Loucy (cell line): ENCODE results near the gene RPUSD3.
"Not testable (repeated sequence)": the region's sequence is repeated elsewhere in the genome, so short reads cannot be mapped to it uniquely, and the experiment has no call there.

Source experiments
- H2AFZ ChIP-seq: fragments of 200-600 bp; sonication (generic); 2 replicates; pipeline ENCODE4 v1.6.0; 2016; ENCODE audit warnings: antibody characterized with exemption, mild to moderate bottlenecking, low read length, moderate library complexity
- H3F3A ChIP-seq: fragments of 200-600 bp; 2 replicates; pipeline ENCODE4 v1.6.0; 2016; ENCODE audit warnings: antibody characterized with exemption, low read depth, mild to moderate bottlenecking
- H3K27me3 ChIP-seq: fragments of 200-600 bp; sonication (generic); 2 replicates; pipeline ENCODE4 v1.6.1; 2014; ENCODE audit warnings: low read length, mild to moderate bottlenecking; ENCODE audit not compliant: insufficient read depth, poor library complexity, severe bottlenecking
- H3K36me3 ChIP-seq: fragments of 200-600 bp; sonication (generic); 2 replicates; pipeline ENCODE4 v1.6.1; 2016; ENCODE audit warnings: low read length; ENCODE audit not compliant: insufficient read depth
- H3K4me1 ChIP-seq: fragments of 200-600 bp; sonication (generic); 2 replicates; pipeline ENCODE4 v1.5.1; 2014; ENCODE audit warnings: low read length, mild to moderate bottlenecking; ENCODE audit not compliant: insufficient read depth, poor library complexity, severe bottlenecking
- H3K4me2 ChIP-seq: fragments of 200-600 bp; sonication (generic); 2 replicates; pipeline ENCODE4 v1.6.0; 2014; ENCODE audit warnings: antibody characterized with exemption, low read length, low read depth, mild to moderate bottlenecking; ENCODE audit not compliant: poor library complexity, severe bottlenecking
- H3K4me3 ChIP-seq: fragments of 200-600 bp; sonication (generic); 2 replicates; pipeline ENCODE4 v1.5.1; 2014; ENCODE audit warnings: low read length, mild to moderate bottlenecking, mixed read lengths; ENCODE audit not compliant: poor library complexity, severe bottlenecking
- H3K79me2 ChIP-seq: fragments of 200-600 bp; sonication (generic); 2 replicates; pipeline ENCODE4 v1.6.1; 2014; ENCODE audit warnings: low read length; ENCODE audit not compliant: insufficient read depth
- H3K9ac ChIP-seq: fragments of 200-600 bp; sonication (generic); 2 replicates; pipeline ENCODE4 v1.6.0; 2014; ENCODE audit warnings: mild to moderate bottlenecking, low read depth, low read length, moderate library complexity; ENCODE audit not compliant: poor library complexity, severe bottlenecking
- H3K9me2 ChIP-seq: fragments of 200-600 bp; sonication (generic); replicated peaks from 2 replicates; pipeline ENCODE4 v1.6.1; 2016; ENCODE audit warnings: low read depth, low read length, mixed read lengths
- H3K9me3 ChIP-seq: fragments of 200-600 bp; sonication (generic); 2 replicates; pipeline ENCODE4 v1.6.1; 2014; ENCODE audit warnings: mild to moderate bottlenecking, antibody characterized with exemption, low read length, low read depth; ENCODE audit not compliant: insufficient read depth
- H4K20me1 ChIP-seq: fragments of 200-600 bp; sonication (generic); 2 replicates; pipeline ENCODE4 v1.6.0; 2014; ENCODE audit warnings: antibody characterized with exemption, low read length, mild to moderate bottlenecking; ENCODE audit not compliant: insufficient read depth, poor library complexity, severe bottlenecking
- CTCF ChIP-seq: fragments of 200-600 bp; sonication (generic); conservative IDR thresholded peaks from 2 replicates; pipeline ENCODE4 v1.5.1; 2014; ENCODE audit warnings: mild to moderate bottlenecking, antibody characterized with exemption, low read length
- EZH2phosphoT487 ChIP-seq: fragments of 200-600 bp; IDR thresholded peaks from 2 replicates; pipeline ENCODE4 v1.6.1; 2018; ENCODE audit warnings: antibody characterized with exemption, mild to moderate bottlenecking, moderate library complexity, borderline replicate concordance

The RPUSD3 gene

GRCh38 chr3:9866639-9867038 lies 22.8 kb upstream of the RPUSD3 start:
- no peaks in the 10 kb centered on the region for H3K9me3 ChIP-seq
- peaks cover 4% of the 10 kb centered on the region for H3K4me1 ChIP-seq
- no peaks in the 10 kb centered on the region for H3K9me2 ChIP-seq
- no peak overlapping the region for H3K4me2 ChIP-seq
- H3K36me3 ChIP-seq, result no peaks in the 10 kb centered on the region
- H3K79me2 ChIP-seq, result no peaks in the 10 kb centered on the region
- no peaks in the 10 kb centered on the region for H3F3A ChIP-seq
- no peak overlapping the region for H3K4me3 ChIP-seq
- no peak for TF ChIP-seq EZH2phosphoT487
- no peak for TF ChIP-seq CTCF
- no peaks in the 10 kb centered on the region for H3K27me3 ChIP-seq
- no peaks in the 10 kb centered on the region for H4K20me1 ChIP-seq
- no peak overlapping the region for H2AFZ ChIP-seq
- H3K9ac ChIP-seq, result no peak overlapping the region

GRCh38 chr3:9865125-9865637 lies 21.4 kb upstream of the RPUSD3 start:
- not testable (repeated sequence) for H3K9me2 ChIP-seq, H3K79me2 ChIP-seq, H3K9ac ChIP-seq, H3K9me3 ChIP-seq, H3K4me2 ChIP-seq, H3F3A ChIP-seq, H2AFZ ChIP-seq, H3K36me3 ChIP-seq, H3K27me3 ChIP-seq, H4K20me1 ChIP-seq, H3K4me3 ChIP-seq, H3K4me1 ChIP-seq

GRCh38 chr3:9864200-9864927 lies 20.6 kb upstream of the RPUSD3 start:
- Histone ChIP-seq H3K4me2 (no peak overlapping the region), H3K36me3 (no peaks in the 10 kb centered on the region)

More at GRCh38 chr3:9864200-9864927, 20.6 kb upstream of the RPUSD3 start:
- no peaks in the 10 kb centered on the region for H3K9me3 ChIP-seq
- no peak overlapping the region for H3K4me3 ChIP-seq
- H3F3A ChIP-seq, result no peaks in the 10 kb centered on the region
- H3K9me2 ChIP-seq, result no peaks in the 10 kb centered on the region
- no peaks in the 10 kb centered on the region for H4K20me1 ChIP-seq
- no peak for TF ChIP-seq EZH2phosphoT487
- TF ChIP-seq CTCF, result no peak
- H3K4me1 ChIP-seq, result peaks cover 8% of the 10 kb centered on the region
- no peaks in the 10 kb centered on the region for H3K79me2 ChIP-seq
- H3K27me3 ChIP-seq, result no peaks in the 10 kb centered on the region
- no peak overlapping the region for H2AFZ ChIP-seq
- H3K9ac ChIP-seq, result no peak overlapping the region
